Anterior cingulate cortex (tissue), 58 donors: ENCODE data around the gene KAZN.

Source experiments
- DNase-seq, 58 donors: peaks; one replicate each; lab custom pipeline; 2025; lab: John Stamatoyannopoulos, UW

KAZN gene

GRCh38 chr1:15076807-15077206, 478.3 kb downstream of the KAZN start:
- no peak for DNase-seq

- DNase-seq = no peak
Measured at GRCh38 chr1:15077384-15077783, 478.9 kb downstream of the KAZN start.

GRCh38 chr1:15080328-15081007, 482.0 kb downstream of the KAZN start:
- DNase-seq = no peak

GRCh38 chr1:15081102-15081501, 482.6 kb downstream of the KAZN start:
- DNase-seq = peak in 1 of 58 donors; percentile 3

GRCh38 chr1:15083578-15083977, 485.1 kb downstream of the KAZN start:
- DNase-seq = peak in 3 of 58 donors; percentile 11 to 20 (median 16)

- peak in 4 of 58 donors; percentile 6 to 17 (median 12) for DNase-seq
Measured at GRCh38 chr1:15088281-15088971, 489.9 kb downstream of the KAZN start.

GRCh38 chr1:15089258-15089992, 490.9 kb downstream of the KAZN start:
- no peak for DNase-seq

GRCh38 chr1:15090373-15090772, 491.9 kb downstream of the KAZN start:
- DNase-seq = no peak

GRCh38 chr1:15094056-15094455, 495.6 kb downstream of the KAZN start:
- no peak for DNase-seq

GRCh38 chr1:15094719-15095495, 496.4 kb downstream of the KAZN start:
- peak in 1 of 58 donors; percentile 30 for DNase-seq

- no peak for DNase-seq
Measured at GRCh38 chr1:15095496-15095875, 497.0 kb downstream of the KAZN start.

- DNase-seq = no peak
Measured at GRCh38 chr1:15096293-15096692, 497.8 kb downstream of the KAZN start.

- no peak for DNase-seq
Measured at GRCh38 chr1:15098176-15099125, 500.0 kb downstream of the KAZN start.

GRCh38 chr1:15099441-15100120, 501.1 kb downstream of the KAZN start:
- DNase-seq = no peak

GRCh38 chr1:15100121-15100879, 501.8 kb downstream of the KAZN start:
- DNase-seq = peak in 35 of 58 donors; percentile 3 to 68 (median 15)

- DNase-seq = no peak
Measured at GRCh38 chr1:15100880-15101760, 502.6 kb downstream of the KAZN start.

GRCh38 chr1:15101801-15102200, 503.3 kb downstream of the KAZN start:
- no peak for DNase-seq
